Astrocyte (in vitro differentiated cells and primary cell): ENCODE data around the gene TEKT2.

Experiments
- CTCF ChIP-seq: IDR thresholded peaks from 2 replicates; pipeline ENCODE4 v1.5.1; 2011; ENCODE audit warnings: low read depth, mild to moderate bottlenecking, inconsistent platforms, low read length, moderate library complexity; ENCODE audit not compliant: insufficient read depth
- EZH2 ChIP-seq: IDR thresholded peaks from 2 replicates; pipeline ENCODE4 v1.6.1; 2012; ENCODE audit warnings: mild to moderate bottlenecking, low read length, inconsistent platforms; ENCODE audit not compliant: insufficient read depth

- TF ChIP-seq CTCF: no peak
- no peak for TF ChIP-seq EZH2
Measured at GRCh38 chr1:36114371-36114770, 30.5 kb downstream of the TEKT2 start.
